H9 (cell line): Measurements from ENCODE around the gene LHFPL2. TPM values are rescaled to one million over a fixed set of nuclear protein-coding genes. Genes with fewer than 3 reads are reported as not detected.

ENCODE experiments used
- DNase-seq: peaks from one replicate; pipeline ENCODE4 v3.0.0-alpha.2; 2017
- H2AFZ ChIP-seq: one replicate; pipeline ENCODE4 v1.6.1; 2013; ENCODE audit warnings: mild to moderate bottlenecking, low read length, control low read depth, moderate library complexity
- H2AK5ac ChIP-seq: 2 replicates; pipeline ENCODE4 v1.6.1; 2013; ENCODE audit warnings: low read length, control low read depth, mixed read lengths; ENCODE audit not compliant: insufficient read length
- H2BK120ac ChIP-seq: one replicate; pipeline ENCODE4 v1.6.1; 2013; ENCODE audit warnings: low read depth, mild to moderate bottlenecking, low read length, control low read depth, inconsistent platforms; ENCODE audit not compliant: poor library complexity, severe bottlenecking
- H2BK12ac ChIP-seq: 2 replicates; pipeline ENCODE4 v1.6.1; 2013; ENCODE audit warnings: low read length, control low read depth, mixed read lengths, low read depth; ENCODE audit not compliant: insufficient read length
- H2BK15ac ChIP-seq: 2 replicates; pipeline ENCODE4 v1.6.1; 2013; ENCODE audit warnings: low read depth, low read length, control low read depth
- H2BK20ac ChIP-seq: one replicate; pipeline ENCODE4 v1.6.1; 2013; ENCODE audit warnings: low read depth, mild to moderate bottlenecking, low read length, control low read depth, inconsistent platforms; ENCODE audit not compliant: poor library complexity, severe bottlenecking
- H2BK5ac ChIP-seq: 2 replicates; pipeline ENCODE4 v1.6.1; 2013; ENCODE audit warnings: low read length, control low read depth, mixed read lengths; ENCODE audit not compliant: insufficient read length
- H3K14ac ChIP-seq: 2 replicates; pipeline ENCODE4 v1.6.1; 2013; ENCODE audit warnings: low read length, control low read depth; ENCODE audit not compliant: insufficient read depth
- H3K18ac ChIP-seq: 2 replicates; pipeline ENCODE4 v1.6.1; 2013; ENCODE audit warnings: low read depth, mild to moderate bottlenecking, mixed read lengths, low read length, control low read depth; ENCODE audit not compliant: insufficient read length
- H3K23ac ChIP-seq: 2 replicates; pipeline ENCODE4 v1.6.1; 2013; ENCODE audit warnings: low read length, control low read depth, mixed read lengths, low read depth; ENCODE audit not compliant: insufficient read length
- H3K23me2 ChIP-seq: 2 replicates; pipeline ENCODE4 v1.6.1; 2013; ENCODE audit warnings: low read depth, mild to moderate bottlenecking, mixed read lengths, low read length, control low read depth; ENCODE audit not compliant: insufficient read length, poor library complexity, severe bottlenecking
- H3K27ac ChIP-seq: 2 replicates; pipeline ENCODE4 v1.5.1; 2013; ENCODE audit warnings: low read length, control low read depth, mixed read lengths, low read depth; ENCODE audit not compliant: insufficient read length
- H3K27me3 ChIP-seq: 2 replicates; pipeline ENCODE4 v1.6.1; 2013; ENCODE audit warnings: low read length, control low read depth, inconsistent platforms; ENCODE audit not compliant: insufficient read depth
- H3K4ac ChIP-seq: 2 replicates; pipeline ENCODE4 v1.6.1; 2013; ENCODE audit warnings: low read depth, mild to moderate bottlenecking, control low read depth, inconsistent platforms, low read length, moderate library complexity
- H3K4me1 ChIP-seq: 2 replicates; pipeline ENCODE4 v1.6.1; 2013; ENCODE audit warnings: low read length, control low read depth, inconsistent platforms; ENCODE audit not compliant: insufficient read depth
- H3K4me2 ChIP-seq: 2 replicates; pipeline ENCODE4 v1.6.1; 2013; ENCODE audit warnings: low read length, control low read depth, mixed read lengths; ENCODE audit not compliant: insufficient read length, insufficient read depth
- H3K56ac ChIP-seq: 2 replicates; pipeline ENCODE4 v1.6.1; 2013; ENCODE audit warnings: low read depth, mild to moderate bottlenecking, mixed read lengths, low read length, control low read depth; ENCODE audit not compliant: insufficient read length
- H3K79me1 ChIP-seq: 2 replicates; pipeline ENCODE4 v1.6.1; 2013; ENCODE audit warnings: low read depth, mild to moderate bottlenecking, moderate library complexity, low read length, control low read depth, inconsistent platforms; ENCODE audit not compliant: insufficient read depth, poor library complexity, severe bottlenecking
- H3K79me2 ChIP-seq: 2 replicates; pipeline ENCODE4 v1.6.1; 2013; ENCODE audit warnings: low read length, control low read depth, inconsistent platforms; ENCODE audit not compliant: insufficient read depth
- H3K9ac ChIP-seq: 2 replicates; pipeline ENCODE4 v1.6.1; 2013; ENCODE audit warnings: low read length, control low read depth, mixed read lengths; ENCODE audit not compliant: insufficient read length; ENCODE audit errors: extremely low read depth
- H3K9me3 ChIP-seq: one replicate; pipeline ENCODE4 v1.6.1; 2013; ENCODE audit warnings: low read depth, low read length, inconsistent platforms; ENCODE audit not compliant: control insufficient read depth
- H3T11ph ChIP-seq: one replicate; pipeline ENCODE4 v1.6.1; 2013; ENCODE audit warnings: mild to moderate bottlenecking, low read length, control low read depth, inconsistent platforms
- H4K20me1 ChIP-seq: one replicate; pipeline ENCODE4 v1.6.1; 2013; ENCODE audit not compliant: control insufficient read depth, insufficient read length, insufficient read depth
- H4K5ac ChIP-seq: 2 replicates; pipeline ENCODE4 v1.6.1; 2013; ENCODE audit warnings: low read depth, mild to moderate bottlenecking, mixed read lengths, low read length, control low read depth; ENCODE audit not compliant: insufficient read length
- H4K8ac ChIP-seq: replicated peaks from 2 replicates; pipeline ENCODE4 v1.6.1; 2013; ENCODE audit warnings: low read length, control low read depth, mixed read lengths, low read depth; ENCODE audit not compliant: insufficient read length
- H4K91ac ChIP-seq: 2 replicates; pipeline ENCODE4 v1.6.1; 2013; ENCODE audit warnings: low read depth, mild to moderate bottlenecking, moderate library complexity, mixed read lengths, low read length, control low read depth; ENCODE audit not compliant: insufficient read length
- H3K27ac Mint-ChIP-seq, 3 experiments: 2 replicates in 2 of 3; 3 replicates in 1 of 3; pipeline ENCODE4 v1.8.0; 2020 to 2021; ENCODE audit warnings: mixed read lengths in 3 of 3, mild to moderate bottlenecking in 1 of 3, moderate library complexity in 1 of 3
- H3K27me3 Mint-ChIP-seq: 2 replicates; pipeline ENCODE4 v1.8.0; 2021; ENCODE audit warnings: low read depth, mild to moderate bottlenecking, moderate library complexity, mixed read lengths
- H3K36me3 Mint-ChIP-seq, 3 experiments: 2 replicates in 2 of 3; 3 replicates in 1 of 3; pipeline ENCODE4 v1.8.0; 2020 to 2021; ENCODE audit warnings: low read depth in 3 of 3, mixed read lengths in 3 of 3; ENCODE audit not compliant: insufficient read depth in 1 of 3
- H3K4me1 Mint-ChIP-seq, 2 experiments: 2 replicates each; pipeline ENCODE4 v1.8.0; 2020; ENCODE audit warnings: mixed read lengths in 2 of 2
- H3K4me3 Mint-ChIP-seq, 2 experiments: 2 replicates in 1 of 2; 3 replicates in 1 of 2; pipeline ENCODE4 v1.8.0; 2020 to 2021; ENCODE audit warnings: mild to moderate bottlenecking in 2 of 2, mixed read lengths in 2 of 2, moderate library complexity in 1 of 2
- H3K9me3 Mint-ChIP-seq, 2 experiments: 2 replicates in 1 of 2; 3 replicates in 1 of 2; pipeline ENCODE4 v1.8.0; 2020; ENCODE audit warnings: mild to moderate bottlenecking in 2 of 2, mixed read lengths in 2 of 2, moderate library complexity in 1 of 2
- CTCF ChIP-seq: fragments of 200-600 bp; sonication (generic); conservative IDR thresholded peaks from 3 replicates; pipeline ENCODE4 v1.8.0; 2021; ENCODE audit warnings: antibody characterized with exemption, mild to moderate bottlenecking
- WGBS: extraction: QIAGEN DNeasy Blood & Tissue Kit; methylation state at CpG from one replicate; pipeline ENCODE4 v1.1.7; 2013; ENCODE audit warnings: missing lambda C conversion rate, low lambda C conversion rate, mixed read lengths; ENCODE audit not compliant: insufficient read length; ENCODE audit errors: extremely low coverage; 5-methylcytosine and 5-hydroxymethylcytosine counted together
- total RNA-seq: library from RNA; stranded (reverse); gene quantifications from 2 replicates; pipeline ENCODE4 v1.2.1, GENCODE V29; 2021

LHFPL2 gene
- total RNA-seq, 1 experiment from 2014 or later = 26.3 TPM

- Mint-ChIP-seq H3K4me3 (no peak overlapping the region), H3K9me3 (no peaks in the 10 kb centered on the region)
- no peak for TF ChIP-seq CTCF
Observed at GRCh38 chr5:78475370-78475769, 173.2 kb downstream of the LHFPL2 start.

More at GRCh38 chr5:78475370-78475769, 173.2 kb downstream of the LHFPL2 start:
- Histone ChIP-seq H3K4me2 (no peak overlapping the region), H2AK5ac (no peak overlapping the region), H3K18ac (no peak overlapping the region), H2BK5ac (no peak overlapping the region), H3K23me2 (no peaks in the 10 kb centered on the region), H3K27ac (no peak overlapping the region), H3K23ac (no peak overlapping the region), H2BK120ac (no peak overlapping the region), H3K4ac (no peak overlapping the region), H2AFZ (no peak overlapping the region), H3K9me3 (no peaks in the 10 kb centered on the region), H3K14ac (no peak overlapping the region), H3T11ph (no peak overlapping the region), H3K56ac (no peak overlapping the region), H4K91ac (no peak overlapping the region), H3K27me3 (no peaks in the 10 kb centered on the region), H3K79me2 (no peaks in the 10 kb centered on the region), H4K8ac (no peak overlapping the region), H4K5ac (no peak overlapping the region), H3K79me1 (no peaks in the 10 kb centered on the region), H2BK20ac (no peak overlapping the region), H3K9ac (no peak overlapping the region), H2BK12ac (no peak overlapping the region), H3K4me1 (no peaks in the 10 kb centered on the region), H2BK15ac (no peak overlapping the region; the same call in 1 of the 2 replicates), H4K20me1 (no peaks in the 10 kb centered on the region)
- Mint-ChIP-seq H3K27ac (no peak overlapping the region), H3K27me3 (no peaks in the 10 kb centered on the region), H3K36me3 (peaks cover 0 to 2% (median 2%) of the 10 kb centered on the region in 3 experiments; a peak in 2 of 7 replicates), H3K4me1 (no peaks in the 10 kb centered on the region)
- no peak for DNase-seq
- WGBS = no CpG with 5 or more reads among the region's 3 CpGs
